WTC11 (cell line): ENCODE results near the gene CLASP1. TPM values are rescaled to one million over a fixed set of nuclear protein-coding genes. Genes with fewer than 3 reads are reported as not detected.

ENCODE experiments used
- ATAC-seq: fragments of 200-7000 bp; cut with Tn5 transposase; 2 replicates; pipeline ENCODE4 v1.10.0; 2021; ENCODE audit warnings: mild to moderate bottlenecking, moderate library complexity
- CTCF ChIA-PET: fragments of 300-600 bp; sonication (Branson Sonifier 250); formaldehyde crosslinking; loops from one replicate; lab custom pipeline; 2021; ENCODE audit warnings: antibody characterized with exemption; lab: Charles Lee
- POLR2A ChIA-PET: fragments of 350-600 bp; sonication (Branson Sonifier 250); formaldehyde crosslinking; loops from one replicate; lab custom pipeline; 2021; ENCODE audit warnings: antibody characterized with exemption; lab: Charles Lee
- DNase-seq: peaks from one replicate; pipeline ENCODE4 v3.0.0; 2021; ENCODE audit warnings: low spot score
- H3K27ac Mint-ChIP-seq: 2 replicates; pipeline ENCODE4 v1.8.0; 2021; ENCODE audit warnings: mixed read lengths
- H3K27me3 Mint-ChIP-seq: 2 replicates; pipeline ENCODE4 v1.8.0; 2021; ENCODE audit warnings: low read depth, mild to moderate bottlenecking, moderate library complexity, mixed read lengths
- H3K36me3 Mint-ChIP-seq: 2 replicates; pipeline ENCODE4 v1.8.0; 2021; ENCODE audit warnings: mixed read lengths
- H3K4me1 Mint-ChIP-seq: 2 replicates; pipeline ENCODE4 v1.8.0; 2022; ENCODE audit warnings: mixed read lengths
- H3K4me3 Mint-ChIP-seq: 2 replicates; pipeline ENCODE4 v1.8.0; 2021; ENCODE audit warnings: mild to moderate bottlenecking, moderate library complexity, mixed read lengths
- H3K9me3 Mint-ChIP-seq: 2 replicates; pipeline ENCODE4 v1.8.0; 2021; ENCODE audit warnings: mixed read lengths
- AFF4 ChIP-seq: sonication (generic); formaldehyde crosslinking; IDR thresholded peaks from 2 replicates; pipeline ENCODE4 v1.8.1; 2023; ENCODE audit warnings: mild to moderate bottlenecking, missing genetic modification reagents, borderline replicate concordance
- CREB1 ChIP-seq: sonication (generic); formaldehyde crosslinking; IDR thresholded peaks from 2 replicates; pipeline ENCODE4 v1.8.0; 2023; ENCODE audit warnings: mild to moderate bottlenecking, missing genetic modification reagents
- E2F1 ChIP-seq: sonication (generic); formaldehyde crosslinking; IDR thresholded peaks from 2 replicates; pipeline ENCODE4 v1.8.0; 2022; ENCODE audit warnings: mild to moderate bottlenecking, missing genetic modification reagents
- EMX1 ChIP-seq: fragments of 250-450 bp; sonication (Bioruptor Pico); IDR thresholded peaks from 2 replicates; pipeline ENCODE4 v1.8.0; 2021; ENCODE audit warnings: mild to moderate bottlenecking
- FOXP1 ChIP-seq: sonication (generic); formaldehyde crosslinking; IDR thresholded peaks from 2 replicates; pipeline ENCODE4 v1.8.0; 2022; ENCODE audit warnings: missing genetic modification reagents, mild to moderate bottlenecking, moderate library complexity, borderline replicate concordance
- MAX ChIP-seq: sonication (generic); formaldehyde crosslinking; IDR thresholded peaks from 2 replicates; pipeline ENCODE4 v1.8.0; 2022; ENCODE audit warnings: mild to moderate bottlenecking, missing genetic modification reagents
- MLX ChIP-seq: sonication (generic); formaldehyde crosslinking; IDR thresholded peaks from 2 replicates; pipeline ENCODE4 v1.8.1; 2023; ENCODE audit warnings: mild to moderate bottlenecking, missing genetic modification reagents, moderate library complexity
- PRDM15 ChIP-seq: sonication (generic); formaldehyde crosslinking; IDR thresholded peaks from 2 replicates; pipeline ENCODE4 v1.8.0; 2022; ENCODE audit warnings: missing genetic modification reagents
- SMAD3 ChIP-seq: sonication (generic); formaldehyde crosslinking; IDR thresholded peaks from 2 replicates; pipeline ENCODE4 v1.8.0; 2022; ENCODE audit warnings: missing genetic modification reagents, mild to moderate bottlenecking, borderline replicate concordance
- SMAD4 ChIP-seq: sonication (generic); formaldehyde crosslinking; IDR thresholded peaks from 2 replicates; pipeline ENCODE4 v1.8.0; 2022; ENCODE audit warnings: mild to moderate bottlenecking, missing genetic modification reagents
- TCF7 ChIP-seq: sonication (generic); formaldehyde crosslinking; IDR thresholded peaks from 2 replicates; pipeline ENCODE4 v1.8.0; 2022; ENCODE audit warnings: mild to moderate bottlenecking, low read depth, missing genetic modification reagents, moderate library complexity
- ZNF263 ChIP-seq: sonication (generic); formaldehyde crosslinking; IDR thresholded peaks from 2 replicates; pipeline ENCODE4 v1.8.1; 2022; ENCODE audit warnings: low read depth, mild to moderate bottlenecking, moderate library complexity, missing genetic modification reagents
- ZNF423 ChIP-seq: fragments of 250-450 bp; sonication (Bioruptor Pico); IDR thresholded peaks from 2 replicates; pipeline ENCODE4 v2.1.2; 2022; ENCODE audit warnings: mild to moderate bottlenecking, moderate library complexity
- ZNF512 ChIP-seq: sonication (generic); formaldehyde crosslinking; IDR thresholded peaks from 2 replicates; pipeline ENCODE4 v1.8.1; 2022; ENCODE audit warnings: missing genetic modification reagents, borderline replicate concordance
- ZSCAN18 ChIP-seq: fragments of 250-450 bp; sonication (Bioruptor Pico); IDR thresholded peaks from 2 replicates; pipeline ENCODE4 v2.1.2; 2022; ENCODE audit warnings: mild to moderate bottlenecking, moderate library complexity
- total RNA-seq: library from RNA; stranded (reverse); gene quantifications from 3 replicates; pipeline ENCODE4 v1.2.3, GENCODE V29; 2021

Gene CLASP1
- total RNA-seq, 1 experiment from 2014 or later: 50.0 TPM

GRCh38 chr2:121365061-121365460 is 284.2 kb downstream of the CLASP1 start:
- ChIA-PET POLR2A (no interaction called here), CTCF (no interaction called here)
- Mint-ChIP-seq H3K27me3 (no peaks in the 10 kb centered on the region), H3K27ac (no peak overlapping the region), H3K4me3 (no peak overlapping the region), H3K9me3 (no peaks in the 10 kb centered on the region), H3K4me1 (no peaks in the 10 kb centered on the region), H3K36me3 (peaks cover 32% of the 10 kb centered on the region)
- DNase-seq (no peak), ATAC-seq (no peak)
- no peak for TF ChIP-seq FOXP1 (CRISPR knock-in tag)
- TF ChIP-seq ZNF512 (CRISPR knock-in tag): no peak
- TF ChIP-seq ZSCAN18 (CRISPR knock-in tag): no peak
- TF ChIP-seq MAX (CRISPR knock-in tag): no peak
- TF ChIP-seq TCF7 (CRISPR knock-in tag): no peak
- no peak for TF ChIP-seq ZNF263 (CRISPR knock-in tag)
- TF ChIP-seq CREB1 (CRISPR knock-in tag): no peak
- no peak for TF ChIP-seq MLX
- no peak for TF ChIP-seq SMAD4
- no peak for TF ChIP-seq E2F1
- TF ChIP-seq EMX1: no peak
- no peak for TF ChIP-seq AFF4

GRCh38 chr2:121363632-121364420 is 285.4 kb downstream of the CLASP1 start:
- Mint-ChIP-seq H3K36me3 (peaks cover 32% of the 10 kb centered on the region), H3K27me3 (no peaks in the 10 kb centered on the region), H3K9me3 (no peaks in the 10 kb centered on the region), H3K27ac (no peak overlapping the region), H3K4me3 (no peak overlapping the region), H3K4me1 (no peaks in the 10 kb centered on the region)
- CTCF ChIA-PET: interaction anchor here (1.4 to 1.5 kb wide), 2 partner anchors 8 to 235 kb away, joined by 3 to 5 read pairs; no protein-coding TSS in a partner anchor
- DNase-seq (no peak), ATAC-seq (no peak)
- POLR2A ChIA-PET: no interaction called here
- TF ChIP-seq ZNF423 (CRISPR knock-in tag): no peak
- no peak for TF ChIP-seq AFF4
- TF ChIP-seq MLX: no peak
- TF ChIP-seq SMAD4: no peak
- no peak for TF ChIP-seq SMAD3 (CRISPR knock-in tag)
- TF ChIP-seq PRDM15 (CRISPR knock-in tag): no peak
